Activated B cell treated with CpG ODN at 0.5 μM for 24 hours (primary cell): ENCODE measurements around the gene FNBP1. TPM values are rescaled to one million over a fixed set of nuclear protein-coding genes. Genes with fewer than 3 reads are reported as not detected.

Experiments used
- ATAC-seq: fragments of 200-7000 bp; cut with Tn5 transposase; one replicate; pipeline ENCODE4 v1.10.0; 2021; ENCODE audit warnings: low read depth, mild to moderate bottlenecking, moderate library complexity
- CTCF ChIA-PET: fragments of 350-600 bp; sonication (Branson Sonifier 250); formaldehyde crosslinking; loops from one replicate; lab custom pipeline; 2021; ENCODE audit warnings: antibody characterized with exemption; lab: Charles Lee
- POLR2A ChIA-PET: fragments of 350-600 bp; sonication (Branson Sonifier 250); formaldehyde crosslinking; loops from one replicate; lab custom pipeline; 2021; ENCODE audit warnings: antibody characterized with exemption; lab: Charles Lee
- DNase-seq: peaks from one replicate; pipeline ENCODE4 v3.0.0; 2022
- H3K27ac Mint-ChIP-seq: one replicate; pipeline ENCODE4 v1.8.0; 2020; ENCODE audit warnings: mixed read lengths
- H3K27me3 Mint-ChIP-seq: one replicate; pipeline ENCODE4 v1.8.0; 2021; ENCODE audit warnings: mixed read lengths
- H3K36me3 Mint-ChIP-seq: one replicate; pipeline ENCODE4 v1.8.0; 2021; ENCODE audit warnings: low read depth, mixed read lengths
- H3K4me1 Mint-ChIP-seq: one replicate; pipeline ENCODE4 v1.8.0; 2021; ENCODE audit warnings: mixed read lengths
- H3K4me3 Mint-ChIP-seq: one replicate; pipeline ENCODE4 v1.8.0; 2020; ENCODE audit warnings: mild to moderate bottlenecking, mixed read lengths
- H3K9me3 Mint-ChIP-seq: one replicate; pipeline ENCODE4 v1.8.0; 2020; ENCODE audit warnings: mixed read lengths
- intact Hi-C: fragments of 100-400 bp; cut with micrococcal nuclease; formaldehyde crosslinking; loops from one replicate; pipeline ENCODE4 v1.15.1; 2024
- total RNA-seq: library from RNA; stranded (reverse); gene quantifications from 2 replicates; pipeline ENCODE4 v1.2.3, GENCODE V29; 2022
- TF ChIP-seq, protein P1 (sequence below): fragments of 200-600 bp; IDR thresholded peaks from one replicate; pipeline ENCODE4 v1.8.0; 2022; ENCODE audit warnings: antibody characterized with exemption, mild to moderate bottlenecking

Gene FNBP1
- total RNA-seq, 1 donor from 2014 or later: 501 TPM

DNA sequence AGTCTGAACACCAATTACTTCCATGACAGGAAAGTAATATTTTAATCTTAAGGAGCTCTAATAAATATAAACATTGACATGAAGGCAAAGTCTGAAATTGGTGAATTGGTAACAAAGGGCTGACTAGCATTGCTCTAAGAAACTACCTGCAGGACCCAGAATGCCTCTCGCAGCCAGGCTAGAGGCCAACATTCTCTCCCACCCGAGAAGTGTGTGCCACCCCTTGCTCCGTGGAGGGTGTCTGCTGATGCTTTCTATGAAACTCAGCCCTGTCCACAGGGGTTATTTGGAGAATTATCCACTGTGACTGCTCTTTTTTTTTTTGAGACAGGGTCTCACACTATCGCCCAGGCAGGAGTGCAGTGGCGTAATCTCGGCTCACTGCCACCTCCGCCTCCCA, 126.3 kb downstream of the FNBP1 start:
- H3K9me3 Mint-ChIP-seq: no peaks in the 10 kb centered on the region
- peaks cover 80% of the 10 kb centered on the region for H3K36me3 Mint-ChIP-seq
- TF ChIP-seq, protein P1, sequence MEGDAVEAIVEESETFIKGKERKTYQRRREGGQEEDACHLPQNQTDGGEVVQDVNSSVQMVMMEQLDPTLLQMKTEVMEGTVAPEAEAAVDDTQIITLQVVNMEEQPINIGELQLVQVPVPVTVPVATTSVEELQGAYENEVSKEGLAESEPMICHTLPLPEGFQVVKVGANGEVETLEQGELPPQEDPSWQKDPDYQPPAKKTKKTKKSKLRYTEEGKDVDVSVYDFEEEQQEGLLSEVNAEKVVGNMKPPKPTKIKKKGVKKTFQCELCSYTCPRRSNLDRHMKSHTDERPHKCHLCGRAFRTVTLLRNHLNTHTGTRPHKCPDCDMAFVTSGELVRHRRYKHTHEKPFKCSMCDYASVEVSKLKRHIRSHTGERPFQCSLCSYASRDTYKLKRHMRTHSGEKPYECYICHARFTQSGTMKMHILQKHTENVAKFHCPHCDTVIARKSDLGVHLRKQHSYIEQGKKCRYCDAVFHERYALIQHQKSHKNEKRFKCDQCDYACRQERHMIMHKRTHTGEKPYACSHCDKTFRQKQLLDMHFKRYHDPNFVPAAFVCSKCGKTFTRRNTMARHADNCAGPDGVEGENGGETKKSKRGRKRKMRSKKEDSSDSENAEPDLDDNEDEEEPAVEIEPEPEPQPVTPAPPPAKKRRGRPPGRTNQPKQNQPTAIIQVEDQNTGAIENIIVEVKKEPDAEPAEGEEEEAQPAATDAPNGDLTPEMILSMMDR: no peak

DNA sequence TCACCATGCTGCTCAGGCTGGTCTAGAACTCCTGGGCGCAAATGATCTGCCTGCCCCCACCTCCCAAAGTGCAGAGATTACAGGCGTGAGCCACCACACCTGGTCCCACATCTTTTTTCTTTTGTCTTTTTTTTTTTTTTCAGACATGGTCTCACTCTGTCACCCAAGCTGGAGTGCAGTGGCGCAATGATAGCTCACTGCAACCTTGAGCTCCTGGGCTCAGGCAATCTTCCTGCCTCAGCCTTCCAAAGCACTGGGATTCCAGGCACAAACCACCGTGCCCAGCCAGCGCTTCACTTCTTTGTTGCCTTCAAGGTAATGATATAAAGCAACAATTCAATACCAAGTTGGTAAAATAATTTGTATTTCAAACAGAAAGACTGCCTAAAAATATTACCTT, 128.9 kb downstream of the FNBP1 start:
- no peak overlapping the region for H3K4me3 Mint-ChIP-seq
- TF ChIP-seq, protein P1: no peak
- no peak for ATAC-seq
- H3K4me1 Mint-ChIP-seq: peaks cover 18% of the 10 kb centered on the region
- peaks cover 78% of the 10 kb centered on the region for H3K36me3 Mint-ChIP-seq
- ChIA-PET POLR2A (interaction anchor here (1.0 kb wide), 1 partner anchor 9 kb away, joined by 3 read pairs; no protein-coding TSS in a partner anchor), CTCF (no interaction called here)
- no peak for DNase-seq
- no peaks in the 10 kb centered on the region for H3K27me3 Mint-ChIP-seq
- peak overlapping the region; percentile 30 for H3K27ac Mint-ChIP-seq
- H3K9me3 Mint-ChIP-seq: no peaks in the 10 kb centered on the region
- intact Hi-C loops: no loop called here

More for the DNA sequence above, 126.3 kb downstream of the FNBP1 start:
- H3K27ac Mint-ChIP-seq: no peak overlapping the region
- intact Hi-C loops: no loop called here
- no peaks in the 10 kb centered on the region for H3K27me3 Mint-ChIP-seq
- DNase-seq (no peak), ATAC-seq (no peak)
- H3K4me3 Mint-ChIP-seq: no peak overlapping the region
- POLR2A ChIA-PET: interaction anchor here (0.8 to 2.4 kb wide), 4 partner anchors 31 to 212 kb away, joined by 3 to 6 read pairs (median 4); partner anchors contain the start of gene FNBP1
- H3K4me1 Mint-ChIP-seq: peaks cover 24% of the 10 kb centered on the region
- CTCF ChIA-PET: no interaction called here

DNA sequence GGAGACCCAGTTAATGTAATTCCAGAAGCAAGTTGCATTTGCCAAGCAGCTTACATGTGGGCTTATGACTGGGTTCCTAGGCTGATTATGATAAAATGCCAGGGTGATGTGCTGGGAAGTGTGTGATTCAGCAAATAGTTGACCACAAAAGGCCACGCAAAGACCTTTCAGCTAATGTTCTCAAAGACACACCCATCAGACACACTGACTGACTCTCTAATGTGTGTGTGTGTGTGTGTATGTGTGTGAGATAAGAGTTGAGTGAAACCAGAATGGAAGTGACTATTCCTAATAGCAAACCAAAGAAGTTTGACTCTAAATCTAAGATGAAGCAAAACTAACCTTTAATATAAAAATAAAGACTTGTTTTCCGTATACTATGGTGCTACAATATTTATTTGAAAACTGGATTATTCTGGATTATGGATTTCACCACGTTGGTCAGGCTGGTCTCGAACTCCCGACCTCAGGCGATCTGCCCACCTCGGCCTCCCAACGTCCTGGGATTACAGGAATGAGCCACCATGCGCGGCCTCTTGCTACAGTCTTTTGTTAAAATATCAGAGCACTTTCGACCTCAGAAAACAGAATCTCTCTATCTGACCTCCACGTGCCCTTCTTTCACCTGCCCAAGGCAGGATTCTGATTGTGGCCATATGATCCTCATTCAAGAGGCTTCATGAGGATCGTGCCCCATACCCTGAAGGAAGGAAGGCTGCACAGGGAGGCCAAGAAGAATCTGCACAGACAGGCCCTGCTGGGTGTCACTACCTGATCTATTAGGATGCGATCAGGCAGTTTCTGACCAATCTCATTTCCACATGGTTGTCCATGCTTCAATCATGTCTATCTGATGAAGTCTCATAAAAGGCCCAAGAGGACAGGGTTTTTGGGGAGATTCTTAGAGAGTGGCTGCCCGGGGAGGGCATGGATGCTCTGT, 132.1 kb downstream of the FNBP1 start:
- intact Hi-C loops: no loop called here
- POLR2A ChIA-PET: interaction anchor here (1.0 kb wide), 1 partner anchor 81 kb away, joined by 3 read pairs; no protein-coding TSS in a partner anchor
- no peaks in the 10 kb centered on the region for H3K9me3 Mint-ChIP-seq
- peaks cover 9% of the 10 kb centered on the region for H3K4me1 Mint-ChIP-seq
- ATAC-seq (no peak), DNase-seq (no peak)
- peak overlapping the region; percentile 50 for H3K27ac Mint-ChIP-seq
- peaks cover 76% of the 10 kb centered on the region for H3K36me3 Mint-ChIP-seq
- TF ChIP-seq, protein P1: no peak
- H3K27me3 Mint-ChIP-seq: no peaks in the 10 kb centered on the region
- CTCF ChIA-PET: no interaction called here
- H3K4me3 Mint-ChIP-seq: no peak overlapping the region

DNA sequence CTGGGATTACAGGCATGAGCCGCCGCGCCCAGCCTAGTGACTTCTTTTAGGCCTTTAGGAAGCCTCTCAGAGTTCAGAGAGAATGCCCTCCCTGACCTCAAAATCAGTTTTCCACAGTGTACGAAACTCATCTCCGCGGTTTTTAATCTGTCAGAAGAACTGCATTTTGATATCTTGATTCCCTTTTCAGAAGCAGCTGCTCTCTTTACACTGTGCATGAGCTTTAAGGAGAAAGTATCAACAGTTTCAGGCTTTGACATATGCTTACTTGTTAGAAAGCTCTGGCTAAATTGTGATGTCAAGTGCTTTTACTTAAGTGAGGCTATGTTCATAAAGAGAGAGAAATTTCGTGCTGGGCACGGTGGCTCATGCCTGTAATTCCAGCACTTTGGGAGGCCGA, 133.1 kb downstream of the FNBP1 start:
- ATAC-seq: no peak
- TF ChIP-seq, protein P1: no peak
- H3K36me3 Mint-ChIP-seq: peaks cover 77% of the 10 kb centered on the region
- intact Hi-C loops: no loop called here
- H3K27me3 Mint-ChIP-seq: no peaks in the 10 kb centered on the region
- DNase-seq: no peak
- ChIA-PET POLR2A (interaction anchor here (0.6 to 1.0 kb wide), 3 partner anchors 71 to 119 kb away, joined by 3 to 4 read pairs (median 3); no protein-coding TSS in a partner anchor), CTCF (no interaction called here)
- peaks cover 8% of the 10 kb centered on the region for H3K4me1 Mint-ChIP-seq
- H3K9me3 Mint-ChIP-seq: no peaks in the 10 kb centered on the region
- H3K27ac Mint-ChIP-seq: no peak overlapping the region
- H3K4me3 Mint-ChIP-seq: no peak overlapping the region

DNA sequence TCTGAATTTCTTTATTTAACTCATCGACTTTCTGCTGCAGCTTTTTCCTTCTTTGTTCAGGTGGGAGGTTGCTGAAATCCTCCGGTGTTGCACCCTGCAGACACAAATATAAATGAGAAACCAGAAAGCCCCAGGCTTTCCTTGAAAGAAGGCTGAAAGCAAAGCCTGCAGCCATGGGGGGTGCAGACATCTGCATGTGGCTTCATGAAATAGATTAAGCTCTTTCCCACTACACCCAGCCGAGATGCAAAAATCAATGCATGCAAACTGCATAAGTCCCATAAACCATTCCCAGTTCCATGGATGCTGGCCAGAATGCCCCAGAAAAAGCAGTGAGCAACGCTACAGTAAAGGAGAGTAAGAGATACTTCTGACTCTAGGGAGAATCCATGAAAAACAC, 134.1 kb downstream of the FNBP1 start:
- no peak overlapping the region for H3K4me3 Mint-ChIP-seq
- H3K27me3 Mint-ChIP-seq: no peaks in the 10 kb centered on the region
- peak overlapping the region; percentile 30 for H3K27ac Mint-ChIP-seq
- TF ChIP-seq, protein P1: no peak
- no peaks in the 10 kb centered on the region for H3K9me3 Mint-ChIP-seq
- POLR2A ChIA-PET: no interaction called here
- ATAC-seq (no peak), DNase-seq (no peak)
- H3K4me1 Mint-ChIP-seq: peaks cover 12% of the 10 kb centered on the region
- intact Hi-C loops: no loop called here
- CTCF ChIA-PET: no interaction called here
- peaks cover 80% of the 10 kb centered on the region for H3K36me3 Mint-ChIP-seq
